HCT116 (cell line): Measurements from ENCODE around the gene IQGAP2. TPM values are rescaled to one million over a fixed set of nuclear protein-coding genes. Genes with fewer than 3 reads are reported as not detected.

Source experiments
- ATAC-seq: fragments of 200-7000 bp; cut with Tn5 transposase; 2 replicates; pipeline ENCODE4 v1.9.1; 2020; ENCODE audit warnings: mild to moderate bottlenecking, moderate library complexity
- BruUV-seq: library from RNA; stranded (reverse); fragments of 400-500 nt; replicated peaks from 2 replicates; lab custom pipeline; 2021; lab: Mats Ljungman, UMichigan
- CTCF ChIA-PET: fragments of 300-600 bp; sonication (Branson Sonifier 250); formaldehyde crosslinking; loops from one replicate; lab custom pipeline; 2021; ENCODE audit warnings: antibody characterized with exemption; lab: Charles Lee
- POLR2A ChIA-PET: fragments of 300-600, 350-600 bp; sonication (Branson Sonifier 250); formaldehyde crosslinking; loops from one replicate; lab custom pipeline; 2021; ENCODE audit warnings: antibody characterized with exemption; lab: Charles Lee
- RAD21 ChIA-PET, 2 experiments: fragments of 300-600 bp; sonication (Branson Sonifier 250); formaldehyde crosslinking; loops; one replicate each; lab custom pipeline; 2023; ENCODE audit warnings: low total read pairs in 2 of 2; ENCODE audit not compliant: uncharacterized antibody in 2 of 2, unreplicated experiment in 2 of 2, low non-redundant PET in 1 of 2; lab: Charles Lee
- DNase-seq: peaks from one replicate; pipeline ENCODE4 v3.0.0-alpha.2; 2010; ENCODE audit warnings: low read depth, low spot score
- H2AFZ ChIP-seq: fragments of 200-600 bp; shearing (Covaris generic), sonication (generic); 2 replicates; pipeline ENCODE4 v1.6.1; 2017; ENCODE audit warnings: low read depth, mixed run types, mixed read lengths, antibody characterized with exemption, low read length; ENCODE audit not compliant: poor library complexity, severe bottlenecking
- H3K27ac ChIP-seq: 2 replicates; pipeline ENCODE4 v1.5.1; 2012; ENCODE audit warnings: low read depth, low read length
- H3K27me3 ChIP-seq: fragments of 200-600 bp; sonication (generic); 2 replicates; pipeline ENCODE4 v1.6.1; 2016; ENCODE audit warnings: mixed run types, low read length, mixed read lengths; ENCODE audit not compliant: insufficient read depth
- H3K36me3 ChIP-seq, 2 experiments: fragments of 200-500 bp in 1 of 2; fragments of 200-600 bp in 1 of 2; sonication (Bioruptor generic) in 1 of 2; sonication (generic) in 1 of 2; 2 replicates each; pipeline versions ENCODE4 v1.5.1 to v1.6.1; 2014 to 2016; ENCODE audit warnings: low read length in 2 of 2, inconsistent platforms in 1 of 2, mixed read lengths in 1 of 2, mixed run types in 1 of 2; ENCODE audit not compliant: insufficient read depth in 2 of 2, control insufficient read depth in 1 of 2
- H3K4me1 ChIP-seq, 2 experiments: fragments of 200-600 bp in 1 of 2; sonication (generic) in 1 of 2; 2 replicates each; pipeline versions ENCODE4 v1.5.1 to v1.6.1; 2012 to 2017; ENCODE audit warnings: low read length in 2 of 2, inconsistent platforms in 1 of 2, mild to moderate bottlenecking in 1 of 2, mixed read lengths in 1 of 2, mixed run types in 1 of 2, moderate library complexity in 1 of 2; ENCODE audit not compliant: insufficient read depth in 2 of 2, control insufficient read depth in 1 of 2
- H3K4me2 ChIP-seq: fragments of 200-600 bp; sonication (generic); 2 replicates; pipeline ENCODE4 v1.6.1; 2017; ENCODE audit warnings: mixed run types, low read length, mixed read lengths
- H3K4me3 ChIP-seq, 2 experiments: fragments of 200-600 bp in 1 of 2; sonication (generic) in 1 of 2; replicated peaks in 1 of 2; 2 replicates each; pipeline ENCODE4 v1.5.1; 2011 to 2016; ENCODE audit warnings: low read length in 2 of 2, control low read depth in 1 of 2, low read depth in 1 of 2, mild to moderate bottlenecking in 1 of 2, mixed read lengths in 1 of 2, mixed run types in 1 of 2
- H3K79me2 ChIP-seq: fragments of 200-600 bp; sonication (generic); 2 replicates; pipeline ENCODE4 v1.6.1; 2017; ENCODE audit warnings: mild to moderate bottlenecking, mixed run types, low read length, moderate library complexity, mixed read lengths; ENCODE audit not compliant: insufficient read depth
- H3K9ac ChIP-seq: fragments of 200-600 bp; sonication (generic); 2 replicates; pipeline ENCODE4 v1.6.1; 2016; ENCODE audit warnings: low read length, mixed read lengths
- H3K9me2 ChIP-seq: fragments of 200-600 bp; sonication (generic), shearing (Covaris generic); 2 replicates; pipeline ENCODE4 v1.6.1; 2017; ENCODE audit warnings: mixed run types, mild to moderate bottlenecking, moderate library complexity; ENCODE audit not compliant: insufficient read depth
- H3K9me3 ChIP-seq, 2 experiments: fragments of 200-500 bp in 1 of 2; fragments of 200-600 bp in 1 of 2; sonication (Bioruptor generic) in 1 of 2; sonication (generic) in 1 of 2; 2 replicates each; pipeline ENCODE4 v1.6.1; 2014 to 2017; ENCODE audit warnings: low read length in 2 of 2, mixed read lengths in 2 of 2, inconsistent platforms in 1 of 2, low read depth in 1 of 2, mild to moderate bottlenecking in 1 of 2, mixed run types in 1 of 2, moderate library complexity in 1 of 2; ENCODE audit not compliant: control insufficient read depth in 1 of 2, insufficient read depth in 1 of 2
- H4K20me1 ChIP-seq: fragments of 200-600 bp; sonication (generic), shearing (Covaris generic); 2 replicates; pipeline ENCODE4 v1.6.1; 2017; ENCODE audit warnings: mixed run types, mild to moderate bottlenecking, moderate library complexity; ENCODE audit not compliant: insufficient read depth
- ATF3 ChIP-seq: IDR thresholded peaks from 2 replicates; pipeline ENCODE4 v1.6.1; 2012
- CTCF ChIP-seq, 3 experiments: fragments of 200-600 bp in 1 of 3; sonication (generic) in 1 of 3; IDR thresholded peaks in 2 of 3; conservative IDR thresholded peaks in 1 of 3; 2 replicates each; pipeline ENCODE4 v1.5.1; 2012 to 2017; ENCODE audit warnings: low read depth in 2 of 3, low read length in 2 of 3, antibody characterized with exemption in 1 of 3, borderline replicate concordance in 1 of 3, control low read depth in 1 of 3, mild to moderate bottlenecking in 1 of 3, mixed read lengths in 1 of 3, mixed run types in 1 of 3, moderate library complexity in 1 of 3; ENCODE audit not compliant: insufficient read depth in 1 of 3
- EGR1 ChIP-seq: IDR thresholded peaks from 2 replicates; pipeline ENCODE4 v1.6.1; 2012; ENCODE audit warnings: low read depth
- ELF1 ChIP-seq: IDR thresholded peaks from 2 replicates; pipeline ENCODE4 v1.6.1; 2012; ENCODE audit warnings: low read depth, borderline replicate concordance
- EZH2phosphoT487 ChIP-seq: fragments of 200-600 bp; IDR thresholded peaks from 2 replicates; pipeline ENCODE4 v1.6.1; 2018; ENCODE audit warnings: antibody characterized with exemption, borderline replicate concordance
- POLR2AphosphoS5 ChIP-seq: IDR thresholded peaks from 2 replicates; pipeline ENCODE4 v1.6.1; 2011; ENCODE audit warnings: mild to moderate bottlenecking, low read depth, low read length, moderate library complexity
- SIN3A ChIP-seq: IDR thresholded peaks from 2 replicates; pipeline ENCODE4 v1.6.1; 2012; ENCODE audit warnings: low read depth
- ZBTB33 ChIP-seq: IDR thresholded peaks from 2 replicates; pipeline ENCODE4 v1.6.1; 2011; ENCODE audit warnings: mild to moderate bottlenecking, low read length, moderate library complexity; ENCODE audit not compliant: insufficient replicate concordance; ENCODE audit errors: extremely low read depth
- intact Hi-C: fragments of 100-400 bp; cut with micrococcal nuclease; formaldehyde crosslinking; loops from 2 replicates; pipeline ENCODE4 v1.10.0; 2022
- total RNA-seq: library from RNA; stranded (reverse); gene quantifications from one replicate; pipeline ENCODE4 v1.2.1, GENCODE V29; 2021; ENCODE audit not compliant: unreplicated experiment

The IQGAP2 gene
- total RNA-seq, 1 experiment from 2014 or later = 2.0 TPM

- TF ChIP-seq ZBTB33 = no peak
- no peak for TF ChIP-seq EZH2phosphoT487
- no peak for TF ChIP-seq ATF3
These were observed 40.1 kb downstream of the IQGAP2 start (continued) for GRCh38 chr5:76443066-76443800.

GRCh38 chr5:76445063-76445462, 42.0 kb downstream of the IQGAP2 start:
- POLR2A ChIA-PET = no interaction called here
- no peaks in the 10 kb centered on the region for H3K4me1 ChIP-seq
- ATAC-seq = no peak
- H3K4me3 ChIP-seq = no peak overlapping the region
- H3K9me2 ChIP-seq = no peaks in the 10 kb centered on the region
- no peak for DNase-seq
- intact Hi-C loops = no loop called here
- H3K27ac ChIP-seq = no peak overlapping the region
- no TSS peak for BruUV-seq
- CTCF ChIA-PET = no interaction called here
- no peaks in the 10 kb centered on the region for H3K36me3 ChIP-seq
- peaks cover 6% of the 10 kb centered on the region; the same call in 1 of the 2 replicates for H3K27me3 ChIP-seq
- H2AFZ ChIP-seq = no peak overlapping the region
- H3K4me2 ChIP-seq = no peak overlapping the region
- H3K9me3 ChIP-seq = no peaks in the 10 kb centered on the region
- TF ChIP-seq EGR1 (no peak), ELF1 (no peak), SIN3A (no peak), EZH2phosphoT487 (no peak), POLR2AphosphoS5 (no peak), ZBTB33 (no peak), CTCF (IDR thresholded peaks at IDR 0.05 in 2 of 3, conservative IDR thresholded peaks at IDR 0.05 in 1 of 3; ENCODE audit: borderline replicate concordance in 1 of 3, insufficient read depth in 1 of 3, low read depth in 2 of 3, low read length in 2 of 3) (no peak)
- TF ChIP-seq, all 23 proteins: peak for 0
- Histone ChIP-seq H3K79me2 (no peaks in the 10 kb centered on the region), H4K20me1 (no peaks in the 10 kb centered on the region), H3K9ac (no peak overlapping the region)
- RAD21 ChIA-PET = no interaction called here
